A673 (cell line): ENCODE measurements around the gene PNPLA6. TPM values are rescaled to one million over a fixed set of nuclear protein-coding genes. Genes with fewer than 3 reads are reported as not detected.

Experiments
- BruUV-seq: library from RNA; stranded (reverse); fragments of 400-500 nt; replicated peaks from 2 replicates; lab custom pipeline; 2021; lab: Mats Ljungman, UMichigan
- CTCF ChIA-PET: fragments of 300-600 bp; sonication (Branson Sonifier 250); formaldehyde crosslinking; loops from one replicate; lab custom pipeline; 2022; ENCODE audit warnings: antibody characterized with exemption; lab: Charles Lee
- POLR2A ChIA-PET: fragments of 300-600 bp; sonication (Branson Sonifier 250); formaldehyde crosslinking; loops from one replicate; lab custom pipeline; 2022; ENCODE audit warnings: antibody characterized with exemption; ENCODE audit not compliant: low non-redundant PET; lab: Charles Lee
- DNase-seq: peaks from one replicate; pipeline ENCODE4 v3.0.0-alpha.2; 2015; ENCODE audit warnings: low spot score
- H3K27ac ChIP-seq: fragments of 200-600 bp; sonication (generic); 2 replicates; pipeline ENCODE4 v1.5.1; 2016; ENCODE audit warnings: mixed run types, low read depth, mild to moderate bottlenecking, mixed read lengths, antibody characterized with exemption, low read length; ENCODE audit not compliant: poor library complexity, severe bottlenecking
- H3K27me3 ChIP-seq: fragments of 200-600 bp; sonication (generic); replicated peaks from 2 replicates; pipeline ENCODE4 v1.6.1; 2017; ENCODE audit warnings: mixed run types, low read depth, mild to moderate bottlenecking, mixed read lengths, antibody characterized with exemption, low read length; ENCODE audit not compliant: insufficient read depth, poor library complexity
- H3K36me3 ChIP-seq: fragments of 200-600 bp; sonication (generic); 2 replicates; pipeline ENCODE4 v1.6.1; 2016; ENCODE audit warnings: mixed run types, mild to moderate bottlenecking, mixed read lengths, antibody characterized with exemption, low read length; ENCODE audit not compliant: insufficient read depth, poor library complexity, severe bottlenecking
- H3K4me1 ChIP-seq: fragments of 200-600 bp; sonication (generic); 2 replicates; pipeline ENCODE4 v1.6.1; 2017; ENCODE audit warnings: mixed run types, mild to moderate bottlenecking, mixed read lengths, antibody characterized with exemption, low read length; ENCODE audit not compliant: insufficient read depth, poor library complexity, severe bottlenecking
- H3K4me3 ChIP-seq: fragments of 200-600 bp; sonication (generic); 2 replicates; pipeline ENCODE4 v1.5.1; 2016; ENCODE audit warnings: low read depth, mixed run types, mild to moderate bottlenecking, mixed read lengths, low read length; ENCODE audit not compliant: poor library complexity, severe bottlenecking
- H3K9me3 ChIP-seq: fragments of 200-600 bp; sonication (generic); 2 replicates; pipeline ENCODE4 v1.6.1; 2016; ENCODE audit warnings: mixed run types, low read depth, mild to moderate bottlenecking, mixed read lengths, antibody characterized with exemption, low read length; ENCODE audit not compliant: poor library complexity, severe bottlenecking
- EZH2 ChIP-seq: fragments of 200-600 bp; sonication (generic); IDR thresholded peaks from 2 replicates; pipeline ENCODE4 v1.6.1; 2017; ENCODE audit warnings: borderline replicate concordance, low read depth, mild to moderate bottlenecking, mixed read lengths, antibody characterized with exemption, low read length; ENCODE audit not compliant: poor library complexity, severe bottlenecking
- intact Hi-C: fragments of 100-400 bp; cut with micrococcal nuclease; formaldehyde crosslinking; loops from one replicate; pipeline ENCODE4 v1.10.0; 2022; ENCODE audit not compliant: unreplicated experiment
- total RNA-seq: library from RNA; stranded (reverse); gene quantifications from 2 replicates; pipeline ENCODE4 v1.2.3, GENCODE V29; 2021
- TF ChIP-seq, protein P1 (sequence below): fragments of 300-800, 200-600 bp; sonication (generic); conservative IDR thresholded peaks from 2 replicates; pipeline ENCODE4 v1.5.1; 2017; ENCODE audit warnings: low read depth, mild to moderate bottlenecking, antibody characterized with exemption, low read length, moderate library complexity, mixed read lengths

Gene PNPLA6
- total RNA-seq, 1 experiment from 2014 or later: 70.4 TPM

DNA sequence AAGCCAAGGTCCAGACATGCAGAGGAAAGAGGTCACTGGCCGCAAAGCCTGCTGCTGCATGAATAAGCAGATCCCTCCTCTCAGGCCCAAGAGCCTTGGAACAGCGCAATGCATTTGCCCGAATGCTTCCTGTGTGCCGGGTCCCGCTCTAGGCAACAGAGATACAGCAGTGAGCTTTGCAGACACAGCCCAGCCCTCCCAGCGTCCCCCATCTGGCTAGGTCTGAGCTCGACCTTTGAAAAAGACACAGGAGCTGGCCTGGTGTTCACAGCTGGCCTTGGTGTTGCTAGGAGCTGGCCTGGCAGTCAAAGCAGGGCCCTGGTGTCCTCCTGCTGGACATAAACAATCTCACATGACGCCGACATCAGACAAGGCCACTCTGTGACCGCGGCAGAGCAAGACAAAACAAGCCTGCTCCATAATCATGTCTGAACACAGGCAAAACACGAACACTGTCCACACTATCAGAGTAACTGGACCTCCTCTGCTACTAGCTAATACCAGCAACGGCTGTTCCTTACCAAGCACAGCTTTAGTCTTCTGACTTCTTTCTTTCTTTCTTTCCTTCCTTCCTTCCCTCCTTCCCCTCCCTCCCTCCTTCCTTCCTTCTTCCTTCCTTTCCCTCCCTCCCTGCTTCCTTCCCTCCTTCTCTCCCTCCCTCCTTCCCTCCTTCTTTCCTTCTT lies 41.0 kb upstream of the PNPLA6 start:
- no TSS peak for BruUV-seq
- Histone ChIP-seq H3K27me3 (no peaks in the 10 kb centered on the region), H3K4me1 (no peaks in the 10 kb centered on the region), H3K4me3 (no peak overlapping the region), H3K9me3 (no peaks in the 10 kb centered on the region), H3K36me3 (no peaks in the 10 kb centered on the region), H3K27ac (no peak overlapping the region)
- ChIA-PET POLR2A (no interaction called here), CTCF (no interaction called here)
- DNase-seq: no peak
- intact Hi-C loops: no loop called here
- TF ChIP-seq, protein P1, sequence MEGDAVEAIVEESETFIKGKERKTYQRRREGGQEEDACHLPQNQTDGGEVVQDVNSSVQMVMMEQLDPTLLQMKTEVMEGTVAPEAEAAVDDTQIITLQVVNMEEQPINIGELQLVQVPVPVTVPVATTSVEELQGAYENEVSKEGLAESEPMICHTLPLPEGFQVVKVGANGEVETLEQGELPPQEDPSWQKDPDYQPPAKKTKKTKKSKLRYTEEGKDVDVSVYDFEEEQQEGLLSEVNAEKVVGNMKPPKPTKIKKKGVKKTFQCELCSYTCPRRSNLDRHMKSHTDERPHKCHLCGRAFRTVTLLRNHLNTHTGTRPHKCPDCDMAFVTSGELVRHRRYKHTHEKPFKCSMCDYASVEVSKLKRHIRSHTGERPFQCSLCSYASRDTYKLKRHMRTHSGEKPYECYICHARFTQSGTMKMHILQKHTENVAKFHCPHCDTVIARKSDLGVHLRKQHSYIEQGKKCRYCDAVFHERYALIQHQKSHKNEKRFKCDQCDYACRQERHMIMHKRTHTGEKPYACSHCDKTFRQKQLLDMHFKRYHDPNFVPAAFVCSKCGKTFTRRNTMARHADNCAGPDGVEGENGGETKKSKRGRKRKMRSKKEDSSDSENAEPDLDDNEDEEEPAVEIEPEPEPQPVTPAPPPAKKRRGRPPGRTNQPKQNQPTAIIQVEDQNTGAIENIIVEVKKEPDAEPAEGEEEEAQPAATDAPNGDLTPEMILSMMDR: no peak
- TF ChIP-seq EZH2: no peak

DNA sequence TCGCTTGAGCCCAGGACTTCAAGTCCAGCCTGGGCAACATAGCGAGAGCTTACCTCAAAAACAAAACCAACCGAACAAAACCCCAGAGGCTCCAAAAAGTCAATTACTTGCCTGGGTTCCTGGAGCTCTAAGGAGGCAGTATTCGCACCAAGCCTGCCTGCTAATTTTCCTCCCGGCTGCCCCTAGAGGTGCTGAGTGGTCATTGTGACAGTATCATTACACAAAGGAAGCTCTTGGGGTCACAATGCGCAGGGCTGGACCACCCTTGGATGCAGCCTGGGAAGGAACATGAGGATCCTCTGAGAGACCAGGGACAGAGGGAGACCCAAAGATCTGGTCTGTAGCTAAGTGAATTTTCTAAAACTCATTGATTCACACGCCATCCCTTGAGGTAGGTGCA lies 38.2 kb upstream of the PNPLA6 start:
- H3K9me3 ChIP-seq: no peaks in the 10 kb centered on the region
- BruUV-seq: no TSS peak
- H3K4me3 ChIP-seq: no peak overlapping the region
- TF ChIP-seq EZH2: no peak
- TF ChIP-seq, protein P1: peak; percentile 43
- no peak for DNase-seq
- no peak overlapping the region for H3K27ac ChIP-seq
- peaks cover 4% of the 10 kb centered on the region for H3K27me3 ChIP-seq
- ChIA-PET CTCF (interaction anchor here (0.6 kb wide), 1 partner anchor 102 kb away, joined by 3 read pairs; no protein-coding TSS in a partner anchor), POLR2A (interaction anchor here (0.6 kb wide), 1 partner anchor 232 kb away, joined by 5 read pairs; no protein-coding TSS in a partner anchor)
- intact Hi-C loops: no loop called here
- no peaks in the 10 kb centered on the region for H3K4me1 ChIP-seq
- no peaks in the 10 kb centered on the region for H3K36me3 ChIP-seq

GRCh38 chr19:7500811-7501450 lies 34.6 kb upstream of the PNPLA6 start:
- intact Hi-C loops: no loop called here
- Histone ChIP-seq H3K27me3 (peaks cover 4% of the 10 kb centered on the region), H3K9me3 (no peaks in the 10 kb centered on the region), H3K4me1 (no peaks in the 10 kb centered on the region), H3K4me3 (peak overlapping the region; percentile 40), H3K36me3 (no peaks in the 10 kb centered on the region), H3K27ac (no peak overlapping the region)
- BruUV-seq: no TSS peak
- DNase-seq: peak; percentile 80
- POLR2A ChIA-PET: no interaction called here
- TF ChIP-seq, protein P1: no peak
- TF ChIP-seq EZH2: no peak
- CTCF ChIA-PET: interaction anchor here (0.7 kb wide), 1 partner anchor 1789 kb away, joined by 6 read pairs; no protein-coding TSS in a partner anchor
